Activated CD8-positive, alpha-beta memory T cell treated with anti-CD3 and anti-CD28 coated beads, Interleukin-2, amount 50 U/mL, for 48 hours (primary cell): Measurements from ENCODE around the gene RNF19B.
"Not testable (repeated sequence)": the region's sequence is repeated elsewhere in the genome, so short reads cannot be mapped to it uniquely, and the experiment has no call there.

Experiments used
- DNase-seq: peaks from one replicate; pipeline ENCODE4 v3.0.0-alpha.2; 2020

Gene RNF19B, protein sequence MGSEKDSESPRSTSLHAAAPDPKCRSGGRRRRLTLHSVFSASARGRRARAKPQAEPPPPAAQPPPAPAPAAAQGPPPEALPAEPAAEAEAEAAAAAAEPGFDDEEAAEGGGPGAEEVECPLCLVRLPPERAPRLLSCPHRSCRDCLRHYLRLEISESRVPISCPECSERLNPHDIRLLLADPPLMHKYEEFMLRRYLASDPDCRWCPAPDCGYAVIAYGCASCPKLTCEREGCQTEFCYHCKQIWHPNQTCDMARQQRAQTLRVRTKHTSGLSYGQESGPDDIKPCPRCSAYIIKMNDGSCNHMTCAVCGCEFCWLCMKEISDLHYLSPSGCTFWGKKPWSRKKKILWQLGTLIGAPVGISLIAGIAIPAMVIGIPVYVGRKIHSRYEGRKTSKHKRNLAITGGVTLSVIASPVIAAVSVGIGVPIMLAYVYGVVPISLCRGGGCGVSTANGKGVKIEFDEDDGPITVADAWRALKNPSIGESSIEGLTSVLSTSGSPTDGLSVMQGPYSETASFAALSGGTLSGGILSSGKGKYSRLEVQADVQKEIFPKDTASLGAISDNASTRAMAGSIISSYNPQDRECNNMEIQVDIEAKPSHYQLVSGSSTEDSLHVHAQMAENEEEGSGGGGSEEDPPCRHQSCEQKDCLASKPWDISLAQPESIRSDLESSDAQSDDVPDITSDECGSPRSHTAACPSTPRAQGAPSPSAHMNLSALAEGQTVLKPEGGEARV

GRCh38 chr1:32964461-32965250 lies at the start of gene RNF19B:
TSS of gene RNF19B (minus strand) at chr1:32964809. CDS start at chr1:32964685, 124 bp downstream.
- DNase-seq: peak; percentile 95

- no peak for DNase-seq
Measured at GRCh38 chr1:33013791-33014190, 49.2 kb upstream of the RNF19B start.

- no peak for DNase-seq
Measured at GRCh38 chr1:33012165-33012564, 47.6 kb upstream of the RNF19B start.

DNA sequence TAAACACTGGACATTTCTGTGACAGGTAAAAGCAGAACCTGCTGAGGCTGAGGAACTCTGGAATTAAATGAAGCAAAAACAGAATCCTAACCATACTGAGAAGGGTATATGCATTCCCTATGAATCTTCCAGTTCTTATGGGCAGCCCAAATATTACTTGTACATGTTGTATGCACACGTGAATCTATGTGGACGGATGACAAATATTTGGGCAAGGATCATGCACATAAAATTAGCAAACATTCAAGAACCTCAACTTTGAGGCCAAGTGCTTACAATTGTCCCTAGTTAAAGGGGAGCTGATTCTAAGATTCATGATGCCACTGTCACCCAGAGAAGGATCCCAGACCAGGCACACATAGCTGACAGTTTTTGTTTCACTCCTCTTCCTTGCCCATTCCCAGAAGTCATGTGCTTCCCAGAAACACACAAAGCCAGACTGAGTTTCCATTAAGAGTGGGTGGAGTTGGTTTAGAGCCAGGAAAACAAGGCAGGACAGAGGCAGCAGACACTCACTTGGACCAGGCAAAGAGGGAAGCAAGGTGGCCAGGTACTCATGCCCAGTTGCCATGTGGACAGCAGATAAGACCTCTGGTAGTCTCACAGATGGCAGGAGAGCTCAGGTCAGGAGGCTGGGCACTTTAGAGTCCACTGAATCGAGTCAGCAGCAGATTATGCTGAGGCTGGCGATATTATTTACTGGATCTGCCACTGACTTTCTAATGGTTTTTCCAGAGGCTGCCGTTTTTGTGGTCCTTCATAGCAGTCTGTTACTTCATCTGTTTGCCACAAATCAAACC lies 46.5 kb upstream of the RNF19B start:
- DNase-seq: no peak

- no peak for DNase-seq
Measured at GRCh38 chr1:33009561-33009960, 45.0 kb upstream of the RNF19B start.

DNA sequence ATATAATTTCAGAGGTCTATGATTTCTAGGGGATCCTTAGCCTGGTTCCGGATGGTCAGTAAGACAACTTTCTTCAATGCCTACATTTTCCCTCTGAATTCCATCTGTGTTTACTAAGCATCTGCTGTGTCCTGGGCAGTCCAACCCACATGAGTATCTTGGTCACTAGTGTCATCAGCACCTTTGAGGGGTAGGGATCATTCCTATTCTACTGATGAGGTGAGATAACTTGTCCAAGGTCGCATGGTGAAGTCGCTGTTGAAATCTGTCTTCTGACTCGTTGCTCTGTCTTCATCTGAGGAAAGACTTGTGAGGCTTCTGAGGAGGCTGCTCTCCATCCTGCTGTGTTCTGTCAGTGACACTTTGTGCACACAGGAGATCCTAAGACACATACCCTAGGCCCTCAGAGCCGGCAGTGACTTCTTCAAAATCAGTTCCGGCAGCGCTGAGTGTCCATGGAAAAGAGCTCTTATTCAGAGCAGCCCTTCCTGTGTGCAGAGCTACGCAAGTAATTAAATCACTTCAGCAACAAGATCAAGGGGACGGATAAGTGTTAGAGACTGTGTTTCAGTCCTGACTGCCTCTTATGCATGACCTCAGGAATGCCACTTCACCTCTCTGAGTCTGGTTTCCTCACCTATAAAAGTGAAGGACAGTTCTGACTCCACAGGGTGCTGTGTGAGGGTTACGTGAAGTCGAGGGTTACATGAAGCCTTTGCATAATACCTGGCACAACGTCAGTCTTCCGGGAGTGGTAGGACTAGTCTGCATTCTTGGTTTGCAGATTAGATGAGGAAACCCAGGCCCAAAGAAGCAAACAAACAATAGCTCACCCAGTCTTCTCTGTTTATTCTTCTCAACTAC lies 43.7 kb upstream of the RNF19B start:
- no peak for DNase-seq

DNA sequence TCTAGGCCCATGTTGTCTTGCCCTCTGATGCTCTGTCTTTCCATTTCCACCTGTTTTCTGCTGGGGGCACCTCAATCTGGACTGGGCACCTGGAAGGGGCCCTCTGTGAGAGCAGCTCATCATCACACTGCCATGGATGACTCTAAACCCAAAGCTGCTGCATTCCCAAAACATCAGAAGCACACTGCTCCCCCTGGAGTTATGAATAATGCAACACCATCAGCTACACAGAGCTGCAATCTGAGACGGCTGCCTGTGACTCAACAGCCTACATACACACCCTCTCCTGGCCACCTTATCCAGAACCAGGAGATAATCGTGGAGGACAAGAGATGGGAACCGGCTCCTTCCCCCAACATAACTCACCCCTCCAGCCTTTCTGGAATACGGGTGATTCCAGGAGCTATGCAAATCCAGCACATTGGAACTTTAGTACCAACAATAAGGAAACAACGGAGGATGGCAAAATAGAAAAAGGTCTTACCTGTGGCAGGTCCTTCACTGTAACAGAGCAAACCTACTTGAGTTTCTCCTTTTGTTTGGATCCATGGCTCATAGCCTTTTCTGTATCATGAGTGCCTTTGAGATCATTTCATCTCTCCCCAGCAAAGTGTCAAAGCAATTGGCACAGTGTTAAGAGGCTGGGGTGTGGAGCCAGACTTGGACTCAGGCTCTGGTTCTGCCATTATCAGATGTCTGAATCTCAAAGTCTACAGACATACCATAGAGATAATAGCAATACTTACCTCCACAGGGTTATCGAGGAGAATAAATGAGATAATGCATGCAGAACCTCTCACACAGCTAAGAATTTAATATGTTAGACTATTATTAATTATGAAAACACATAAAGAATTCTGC lies 42.8 kb upstream of the RNF19B start:
- no peak for DNase-seq

DNA sequence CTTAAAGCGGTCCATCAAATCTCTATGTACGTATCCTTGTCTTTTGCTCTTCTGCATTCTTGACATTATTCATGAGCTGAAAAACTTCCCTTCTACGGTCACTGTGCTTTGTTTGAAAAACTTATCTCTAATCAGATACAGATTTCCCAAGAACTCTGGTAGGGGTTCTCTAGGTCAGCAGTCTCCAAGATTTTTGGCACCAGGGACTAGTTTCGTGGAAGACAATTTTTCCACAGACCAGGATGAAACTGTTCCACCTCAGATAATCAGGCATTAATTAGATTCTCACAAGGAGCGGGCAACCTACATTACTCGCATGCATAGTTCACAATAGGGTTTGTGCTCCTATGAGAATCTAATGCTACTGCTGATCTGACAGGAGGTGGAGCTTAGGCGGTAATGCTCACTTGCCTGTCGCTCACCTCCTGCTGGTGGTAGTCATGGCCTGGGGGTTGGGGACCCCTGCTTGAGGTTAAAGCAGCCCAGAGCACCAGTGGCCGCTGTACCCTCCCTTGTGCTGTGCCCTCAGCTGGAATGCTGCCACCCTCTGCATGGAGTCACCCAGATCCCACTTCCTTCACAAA lies 41.3 kb upstream of the RNF19B start:
- DNase-seq: no peak

- no peak for DNase-seq
Measured at GRCh38 chr1:33005117-33005837, 40.7 kb upstream of the RNF19B start.

- DNase-seq: no peak
Measured at GRCh38 chr1:33004613-33005012, 40.0 kb upstream of the RNF19B start.

DNA sequence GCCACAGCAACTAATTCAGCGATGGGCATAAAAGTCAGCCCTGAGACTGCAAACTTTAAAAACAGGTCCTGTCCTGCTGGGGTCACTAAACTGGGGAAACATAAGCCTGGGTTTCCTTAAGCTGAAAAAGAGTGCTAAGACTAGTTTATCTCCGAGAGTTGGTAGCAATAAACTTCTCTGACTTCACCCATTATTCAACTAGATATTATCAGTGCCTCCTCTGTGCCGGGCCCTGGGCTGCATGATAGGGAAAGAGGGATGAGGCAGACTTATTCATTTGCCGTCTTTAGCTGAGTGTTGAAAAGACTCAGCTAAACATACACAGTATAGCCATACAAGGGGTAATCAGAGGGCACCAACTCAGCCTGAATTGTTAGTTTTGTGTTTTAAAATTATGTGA lies 39.0 kb upstream of the RNF19B start:
- DNase-seq: no peak

DNA sequence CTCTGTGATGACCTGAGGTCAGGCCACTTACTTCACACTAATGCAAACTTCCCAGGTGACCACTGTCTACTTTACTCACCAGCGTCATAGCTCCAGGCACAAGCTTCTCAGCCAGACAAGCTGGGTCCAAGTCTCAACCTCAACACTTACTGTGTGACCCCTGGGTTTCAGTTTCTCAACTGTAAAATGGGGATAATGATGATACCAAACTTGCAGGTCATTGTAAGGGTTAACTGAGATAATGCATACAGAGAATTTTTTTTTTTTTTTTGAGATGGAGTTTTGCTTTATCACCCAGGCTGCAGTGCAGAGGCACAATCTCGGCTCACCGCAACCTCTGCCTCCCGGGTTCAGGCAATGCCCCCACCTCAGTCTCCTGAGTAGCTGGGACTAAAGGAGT lies 37.4 kb upstream of the RNF19B start:
- no peak for DNase-seq

DNA sequence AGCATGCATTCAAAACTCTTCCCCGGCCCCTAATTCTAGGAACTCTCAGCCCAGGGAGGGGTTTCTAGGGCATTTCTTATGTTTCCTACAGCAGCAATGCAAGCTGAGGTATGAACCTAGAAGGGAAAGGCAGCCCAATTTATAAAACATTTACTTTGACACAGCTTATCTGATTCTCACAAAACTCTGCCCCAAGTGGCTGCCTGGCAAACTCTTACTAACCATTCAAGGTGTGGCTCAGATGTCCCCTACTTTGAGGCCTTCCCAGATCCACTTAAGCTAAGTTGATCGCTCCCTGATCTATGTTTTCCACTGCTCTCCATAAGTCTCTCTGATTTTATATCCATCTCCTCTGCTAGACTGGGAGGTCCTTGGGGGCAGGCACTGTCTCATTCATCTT lies 36.7 kb upstream of the RNF19B start:
- no peak for DNase-seq

DNA sequence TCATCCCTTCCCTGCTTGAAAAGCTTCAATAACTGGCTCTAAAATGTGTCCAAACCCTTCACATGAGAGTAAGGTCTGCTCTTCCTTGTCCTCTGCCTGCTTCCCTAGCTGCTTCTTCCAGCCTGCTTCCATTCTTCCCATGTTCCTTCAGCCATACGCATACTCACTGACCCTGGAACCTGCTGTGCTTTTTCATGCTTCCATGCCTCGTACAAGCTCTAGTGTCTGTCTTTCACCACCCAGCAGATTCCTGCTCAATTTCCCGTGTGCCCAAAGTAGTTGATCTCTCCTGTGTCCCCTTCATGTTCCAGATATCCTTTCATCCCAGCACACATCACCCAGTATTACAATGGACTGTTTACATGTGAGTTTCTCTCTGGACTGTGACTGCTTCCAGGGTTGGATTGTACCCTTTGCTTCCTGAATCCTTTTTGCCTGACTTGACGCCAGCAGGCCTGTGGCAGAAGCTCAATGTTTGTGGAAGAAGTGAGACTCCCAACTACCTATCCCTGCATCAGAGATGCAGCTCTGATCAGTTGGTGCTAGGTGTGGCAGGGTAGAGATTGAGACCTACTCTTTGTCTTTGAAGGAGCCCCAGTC lies 35.9 kb upstream of the RNF19B start:
- DNase-seq: no peak

DNA sequence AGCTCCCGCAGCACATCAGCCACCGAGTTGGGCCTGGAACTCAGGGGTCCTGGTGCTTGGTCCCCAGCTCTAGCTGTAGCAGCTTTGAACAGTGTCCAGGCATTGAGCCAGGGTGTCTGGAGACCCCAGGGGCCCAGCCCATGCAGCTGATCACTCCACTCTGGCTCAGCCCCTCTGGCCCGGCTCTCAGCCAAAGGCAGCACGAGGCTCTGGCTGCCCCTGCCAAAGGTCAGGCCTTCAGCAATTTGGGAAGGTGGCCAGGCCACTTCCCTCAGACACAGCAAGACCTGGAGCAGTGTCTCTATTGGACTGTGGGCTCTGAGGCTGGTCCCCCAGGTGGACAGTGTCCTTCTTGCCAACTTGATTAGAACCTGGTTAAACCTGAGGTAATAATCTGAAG lies 34.4 kb upstream of the RNF19B start:
- no peak for DNase-seq

- DNase-seq: no peak
Measured at GRCh38 chr1:32998064-32998463, 33.5 kb upstream of the RNF19B start.

DNA sequence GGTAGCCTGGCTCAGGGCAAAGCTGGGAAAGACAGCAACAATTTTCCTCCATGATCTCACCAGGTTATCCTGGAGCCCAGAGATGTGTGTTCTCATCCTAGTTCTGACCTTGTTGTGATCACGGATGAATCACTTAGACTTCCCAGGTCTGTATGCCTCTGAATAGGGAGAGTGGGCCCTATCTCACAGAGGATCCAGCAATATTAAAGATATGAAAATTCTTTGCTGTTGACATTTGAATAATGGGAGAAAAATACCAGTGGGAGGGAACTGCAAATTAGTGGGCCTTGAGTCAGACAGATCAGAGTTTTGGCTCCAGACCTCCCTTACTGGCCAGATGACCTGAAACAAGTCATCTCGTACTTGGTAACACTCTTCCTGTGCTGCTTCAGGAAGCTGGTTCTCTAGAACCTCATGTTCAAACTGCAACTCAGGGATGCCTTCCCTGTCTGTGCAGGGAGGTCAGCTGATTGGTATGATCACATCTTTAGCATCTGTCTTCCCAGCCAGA lies 32.8 kb upstream of the RNF19B start:
- DNase-seq: no peak

DNA sequence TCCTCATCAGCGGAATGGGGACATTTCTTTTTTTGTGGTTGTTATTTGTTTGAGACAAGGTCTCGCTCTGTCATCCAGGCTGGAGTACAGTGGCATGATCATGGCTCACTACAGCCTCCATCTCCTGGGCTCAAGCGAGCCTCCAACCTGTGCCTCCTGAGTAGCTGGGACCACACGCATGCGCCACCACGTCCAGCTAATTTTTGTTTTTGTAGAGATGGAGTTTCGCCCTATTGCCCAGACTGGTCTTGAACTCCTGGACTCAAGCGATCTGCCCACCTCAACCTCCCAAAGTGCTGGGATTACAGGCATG lies 28.7 kb upstream of the RNF19B start:
- DNase-seq: not testable (repeated sequence)
